Thoracic aorta (tissue), 2 donors: Measurements from ENCODE around the gene GALNT9. TPM values are rescaled to one million over a fixed set of nuclear protein-coding genes. Genes with fewer than 3 reads are reported as not detected.
A peak's percentile ranks its signal among the peaks of the same experiment; 100 is the strongest.

Experiments used
- ATAC-seq: fragments of 150-250 bp; one replicate; pipeline ENCODE4 v1.8.0; 2017; ENCODE audit warnings: low read depth; ENCODE audit not compliant: insufficient number of reproducible peaks, low FRiP score
- DNase-seq: peaks from one replicate; pipeline ENCODE4 v3.0.0-alpha.2; 2020; ENCODE audit warnings: low spot score
- H3K27ac ChIP-seq, 2 donors: fragments of 200-600 bp; sonication (generic); 1 replicate in 1 of 2; 2 replicates in 1 of 2; pipeline ENCODE4 v1.5.1; 2016; ENCODE audit warnings: mild to moderate bottlenecking in 2 of 2, moderate library complexity in 2 of 2
- H3K27me3 ChIP-seq: fragments of 200-600 bp; sonication (generic); replicated peaks from 2 replicates; pipeline ENCODE4 v1.6.0; 2016; ENCODE audit warnings: mild to moderate bottlenecking; ENCODE audit not compliant: insufficient read depth
- H3K36me3 ChIP-seq: fragments of 200-600 bp; sonication (generic); one replicate; pipeline ENCODE4 v1.5.1; 2016
- H3K4me1 ChIP-seq, 2 donors: fragments of 200-600 bp; sonication (generic); 1 replicate in 1 of 2; 2 replicates in 1 of 2; pipeline versions ENCODE4 v1.5.1 to v1.6.0; 2016; ENCODE audit warnings: low read depth in 2 of 2, mild to moderate bottlenecking in 1 of 2; ENCODE audit not compliant: control insufficient read depth in 1 of 2
- H3K4me3 ChIP-seq: fragments of 200-600 bp; sonication (generic); 2 replicates; pipeline ENCODE4 v1.5.1; 2016; ENCODE audit warnings: mild to moderate bottlenecking
- H3K9me3 ChIP-seq: fragments of 200-600 bp; sonication (generic); 2 replicates; pipeline ENCODE4 v1.5.1; 2016
- CTCF ChIP-seq: fragments of 200-600 bp; sonication (generic); IDR thresholded peaks from one replicate; pipeline ENCODE4 v1.5.1; 2019; ENCODE audit warnings: antibody characterized with exemption
- total RNA-seq, 2 donors: library from RNA; depleted of rRNA; stranded (reverse); fragments of >200 nt; gene quantifications; one replicate each; pipeline versions ENCODE4 v1.1.0 to v1.2.3, GENCODE V29; 2016

Gene GALNT9
- total RNA-seq, 2 donors from 2014 or later = 1.7 TPM; not detected in 1

DNA sequence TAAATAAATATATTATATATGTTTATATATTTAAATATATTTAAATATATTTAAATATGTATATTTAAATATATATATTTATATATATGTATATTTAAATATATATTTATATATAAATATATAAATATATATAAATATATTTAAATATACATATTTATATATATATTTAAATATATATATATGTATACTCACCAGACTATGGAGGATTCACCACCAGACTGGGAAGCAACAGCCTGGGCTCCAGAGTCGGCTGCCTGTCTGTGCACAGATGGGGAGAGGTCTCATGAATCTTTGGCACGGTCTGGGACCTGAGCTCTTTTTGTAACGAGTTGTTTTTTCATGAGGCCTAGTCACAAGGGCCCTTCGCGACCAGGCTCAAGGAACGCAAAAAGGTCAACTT lies 163.8 kb downstream of the GALNT9 start:
- Histone ChIP-seq H3K27ac (no peak overlapping the region), H3K4me3 (no peak overlapping the region), H3K4me1 (peaks cover 13 to 18% of the 10 kb centered on the region in 2 donors), H3K27me3 (no peaks in the 10 kb centered on the region), H3K9me3 (no peaks in the 10 kb centered on the region), H3K36me3 (no peaks in the 10 kb centered on the region)
- DNase-seq = no peak
- no peak for ATAC-seq
- TF ChIP-seq CTCF = no peak

DNA sequence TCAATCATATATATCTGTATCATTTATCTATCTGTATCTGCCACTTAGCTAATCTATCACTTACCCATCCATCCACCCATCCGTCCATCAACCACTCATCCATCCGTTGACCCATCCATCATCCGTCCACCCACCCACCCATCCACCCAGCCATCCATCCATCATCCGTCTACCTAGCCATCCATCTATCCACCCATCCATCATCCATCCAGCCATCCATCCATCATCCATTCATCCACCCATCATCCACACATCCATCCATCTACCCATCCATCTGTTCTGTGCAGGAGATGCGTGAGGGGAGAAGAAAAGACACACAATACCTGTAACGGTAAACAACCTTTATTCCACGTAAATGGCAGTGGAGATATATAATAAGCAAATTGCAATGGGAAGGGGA lies 165.0 kb downstream of the GALNT9 start:
- peaks cover 13 to 18% of the 10 kb centered on the region in 2 donors for H3K4me1 ChIP-seq
- no peaks in the 10 kb centered on the region for H3K27me3 ChIP-seq
- no peak for TF ChIP-seq CTCF
- H3K4me3 ChIP-seq = no peak overlapping the region
- no peaks in the 10 kb centered on the region for H3K9me3 ChIP-seq
- ATAC-seq = no peak
- H3K36me3 ChIP-seq = no peaks in the 10 kb centered on the region
- DNase-seq = no peak
- no peak overlapping the region for H3K27ac ChIP-seq

- Histone ChIP-seq H3K36me3 (no peaks in the 10 kb centered on the region), H3K27me3 (no peaks in the 10 kb centered on the region), H3K4me3 (no peak overlapping the region), H3K27ac (no peak overlapping the region), H3K4me1 (peaks cover 13 to 18% of the 10 kb centered on the region in 2 donors), H3K9me3 (no peaks in the 10 kb centered on the region)
- DNase-seq = no peak
- ATAC-seq = no peak
- peak; percentile 29 for TF ChIP-seq CTCF
These were observed 165.5 kb downstream of the GALNT9 start for GRCh38 chr12:132163911-132164288.

DNA sequence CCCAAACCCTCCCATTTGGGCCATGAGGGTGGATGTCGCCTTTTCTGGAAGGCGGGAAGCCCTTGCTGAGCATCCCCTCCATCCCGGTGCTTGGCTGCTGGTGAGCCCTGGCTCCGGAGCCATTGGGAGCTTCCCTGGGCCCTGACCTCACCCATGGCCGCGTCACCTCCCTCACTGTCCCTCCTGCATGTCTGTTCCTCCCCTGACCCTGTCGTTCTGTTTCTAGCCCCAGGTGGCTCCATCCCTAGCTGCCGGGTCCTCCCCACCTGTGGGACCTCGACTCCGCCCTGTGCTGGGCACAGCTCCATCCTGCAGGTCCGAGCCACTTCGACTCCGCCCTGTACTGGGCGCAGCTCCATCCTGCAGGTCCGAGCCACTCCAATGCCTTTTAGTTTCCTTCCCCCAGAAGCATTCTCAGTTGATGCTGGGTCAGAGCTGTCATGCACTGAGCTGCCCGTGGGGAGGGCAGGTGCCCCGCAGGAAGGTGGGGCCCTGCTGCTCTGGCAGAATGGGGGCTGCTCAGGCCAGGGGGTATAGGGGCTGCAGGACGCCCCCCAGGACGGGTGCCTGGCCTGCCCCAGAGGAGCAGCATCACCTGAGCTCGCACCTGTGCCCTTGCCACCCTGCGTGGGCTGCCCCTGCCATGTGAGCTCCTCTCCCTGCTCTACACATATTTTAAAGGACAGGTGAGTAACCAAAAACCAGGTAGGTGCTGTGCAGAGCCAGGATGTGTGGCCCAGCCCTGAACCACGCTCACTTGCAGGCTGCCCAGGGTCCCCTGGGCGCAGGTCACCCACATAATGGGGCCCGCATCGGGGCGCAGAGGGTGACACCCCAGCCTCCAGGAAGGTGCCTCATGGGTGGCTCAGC lies 166.1 kb downstream of the GALNT9 start:
- DNase-seq = no peak
- Histone ChIP-seq H3K36me3 (no peaks in the 10 kb centered on the region), H3K27ac (peak overlapping the region in 1 of 2 donors; percentile 22), H3K9me3 (no peaks in the 10 kb centered on the region), H3K4me3 (peak overlapping the region; percentile 57), H3K4me1 (peaks cover 13 to 18% of the 10 kb centered on the region in 2 donors), H3K27me3 (no peaks in the 10 kb centered on the region)
- ATAC-seq = no peak
- no peak for TF ChIP-seq CTCF

DNA sequence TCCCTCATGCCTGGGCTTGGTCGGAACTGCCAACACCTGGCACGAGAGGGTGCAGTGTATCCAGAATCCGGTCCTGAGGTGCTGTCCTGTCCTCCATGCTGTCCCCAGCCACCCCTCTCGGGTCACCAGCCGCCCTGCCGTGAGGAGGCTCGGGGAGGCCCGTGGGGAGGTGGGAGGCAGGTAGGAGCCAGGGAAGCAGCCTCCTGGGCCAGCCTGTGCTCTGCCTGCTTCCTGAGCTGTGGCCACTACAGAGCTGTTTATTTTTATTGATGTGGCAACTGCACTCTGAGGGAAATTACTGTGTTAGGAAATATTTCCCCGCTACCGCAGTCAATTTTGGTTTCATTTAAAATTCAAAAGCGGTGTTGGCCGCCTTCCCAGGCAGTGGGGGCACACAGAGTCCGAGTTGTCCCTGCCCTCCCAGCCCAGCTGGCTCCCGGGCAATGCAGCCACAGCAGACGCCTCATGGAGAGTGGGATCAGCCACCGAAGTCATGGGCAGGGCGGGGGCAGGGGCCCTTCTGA lies 166.8 kb downstream of the GALNT9 start:
- no peaks in the 10 kb centered on the region for H3K36me3 ChIP-seq
- DNase-seq (no peak), ATAC-seq (peak; percentile 64)
- H3K27me3 ChIP-seq = no peaks in the 10 kb centered on the region
- peaks cover 13 to 18% of the 10 kb centered on the region in 2 donors for H3K4me1 ChIP-seq
- TF ChIP-seq CTCF = no peak
- H3K4me3 ChIP-seq = peak overlapping the region; percentile 57
- peak overlapping the region; percentile 12 to 22 for H3K27ac ChIP-seq
- no peaks in the 10 kb centered on the region for H3K9me3 ChIP-seq
